Stimulated activated CD4-positive, alpha-beta T cell treated with anti-CD3 and anti-CD28 coated beads, Interleukin-4, amount 100 ng/mL, for 4 hours (primary cell): ENCODE measurements around the gene UTP14A.

Experiments used
- DNase-seq, 2 experiments: peaks; one replicate each; pipeline ENCODE4 v3.0.0-alpha.2; 2020

The UTP14A gene

DNA sequence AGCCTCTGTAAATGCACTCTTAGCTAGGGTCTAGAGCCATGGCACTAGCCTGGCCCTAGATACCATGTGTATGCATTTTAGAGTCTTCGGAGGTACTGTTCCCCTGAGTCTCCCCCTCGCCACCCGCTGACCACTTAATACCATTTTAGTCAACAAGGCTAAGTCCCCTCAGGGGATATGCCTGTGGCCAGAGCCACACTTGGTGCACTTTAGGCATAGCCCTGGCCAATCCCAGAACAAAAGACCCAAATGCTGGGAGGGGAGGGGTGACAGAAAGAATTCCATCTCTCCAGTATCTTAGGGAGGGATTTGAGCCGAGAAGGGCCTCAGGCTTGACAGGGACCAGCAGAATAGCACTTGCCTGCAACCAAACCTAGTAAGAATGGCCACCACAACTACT lies 47.9 kb downstream of the UTP14A start:
- no peak for DNase-seq

DNA sequence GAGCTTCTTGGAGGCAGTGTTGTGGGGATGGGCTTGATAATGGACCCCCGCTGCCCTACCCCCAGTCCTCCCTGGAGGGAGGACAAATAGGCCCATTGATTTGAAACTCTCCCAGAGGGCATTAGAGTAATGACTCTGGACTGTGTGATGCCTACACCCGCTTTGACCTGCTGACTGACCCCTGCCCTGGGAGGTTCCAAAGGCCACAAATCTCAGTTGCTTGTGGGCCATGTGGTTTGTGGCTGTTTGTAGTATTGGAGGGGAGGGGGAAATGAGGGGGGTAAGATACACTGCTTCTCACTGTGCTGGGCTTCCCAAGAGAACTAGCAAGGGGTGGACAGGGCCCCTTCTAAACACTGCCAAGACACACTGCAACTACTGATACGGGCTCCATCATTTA lies 48.8 kb downstream of the UTP14A start:
- no peak for DNase-seq

DNA sequence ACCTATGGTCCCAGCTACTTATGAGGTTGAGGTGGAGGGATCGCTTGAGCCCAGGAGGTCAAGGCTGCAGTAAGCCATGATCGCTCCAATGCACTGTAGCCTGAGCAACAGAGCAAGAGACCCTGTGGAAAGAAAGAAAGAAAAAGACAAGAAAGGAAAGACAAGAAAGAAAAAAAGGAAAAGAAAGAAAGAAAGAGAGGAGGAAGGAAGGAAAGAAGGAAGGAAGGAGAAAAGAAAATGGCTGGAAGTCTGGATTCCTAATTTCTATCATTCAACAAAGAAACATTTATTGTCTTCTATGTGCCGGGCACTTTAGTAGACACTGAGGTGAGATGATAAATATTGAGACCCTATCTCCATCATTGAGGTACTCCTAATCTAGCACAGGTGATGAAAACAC lies 49.7 kb downstream of the UTP14A start:
- no peak for DNase-seq

GRCh38 chrX:129956145-129956544 lies 50.2 kb downstream of the UTP14A start:
- no peak for DNase-seq

- no peak for DNase-seq
Observed at GRCh38 chrX:129956765-129957164, 50.8 kb downstream of the UTP14A start.

DNA sequence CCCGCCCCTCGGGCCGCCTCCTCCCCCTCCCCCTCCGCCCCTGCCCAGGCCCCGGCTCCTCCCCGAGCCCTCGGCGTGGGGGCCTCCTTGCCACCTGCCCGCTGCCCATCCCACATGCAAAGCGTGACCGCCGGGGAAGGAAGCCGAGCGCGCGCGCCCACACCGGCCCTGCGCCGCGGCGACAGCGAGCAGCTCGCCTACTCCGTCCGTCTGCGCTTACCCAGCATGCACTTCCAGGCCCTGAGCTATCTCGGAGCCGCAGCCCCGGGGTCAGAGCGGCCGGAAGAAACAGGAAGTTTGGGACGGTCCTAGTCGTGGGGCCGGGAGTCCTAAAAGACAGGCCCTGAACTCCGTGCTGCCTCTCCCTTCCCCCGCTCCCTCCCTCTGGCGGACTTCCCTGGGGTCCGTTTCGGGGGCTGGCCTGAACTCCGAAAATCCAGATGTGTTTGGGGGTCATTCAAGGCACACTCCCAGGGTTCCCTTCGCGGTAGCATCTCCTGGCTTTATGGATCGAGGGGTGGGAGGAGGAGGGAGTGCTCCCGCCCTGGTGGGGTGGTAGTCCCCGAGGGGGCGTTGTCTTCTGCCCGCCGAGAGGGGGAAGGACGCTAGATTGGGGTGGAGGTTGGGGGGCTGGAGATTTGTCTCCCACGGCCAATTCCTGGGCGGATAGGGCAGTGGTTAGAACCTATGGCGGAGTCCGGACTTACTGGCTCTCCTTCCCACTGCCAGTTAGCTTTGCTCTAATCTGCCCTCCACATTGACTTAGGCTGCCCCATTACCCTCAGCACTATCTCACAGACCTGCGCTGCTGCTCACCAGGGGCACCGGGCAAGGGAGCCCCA lies 51.5 kb downstream of the UTP14A start:
- peak; percentile 32 to 51 for DNase-seq

GRCh38 chrX:129958083-129958465 lies 52.1 kb downstream of the UTP14A start:
- no peak for DNase-seq

DNA sequence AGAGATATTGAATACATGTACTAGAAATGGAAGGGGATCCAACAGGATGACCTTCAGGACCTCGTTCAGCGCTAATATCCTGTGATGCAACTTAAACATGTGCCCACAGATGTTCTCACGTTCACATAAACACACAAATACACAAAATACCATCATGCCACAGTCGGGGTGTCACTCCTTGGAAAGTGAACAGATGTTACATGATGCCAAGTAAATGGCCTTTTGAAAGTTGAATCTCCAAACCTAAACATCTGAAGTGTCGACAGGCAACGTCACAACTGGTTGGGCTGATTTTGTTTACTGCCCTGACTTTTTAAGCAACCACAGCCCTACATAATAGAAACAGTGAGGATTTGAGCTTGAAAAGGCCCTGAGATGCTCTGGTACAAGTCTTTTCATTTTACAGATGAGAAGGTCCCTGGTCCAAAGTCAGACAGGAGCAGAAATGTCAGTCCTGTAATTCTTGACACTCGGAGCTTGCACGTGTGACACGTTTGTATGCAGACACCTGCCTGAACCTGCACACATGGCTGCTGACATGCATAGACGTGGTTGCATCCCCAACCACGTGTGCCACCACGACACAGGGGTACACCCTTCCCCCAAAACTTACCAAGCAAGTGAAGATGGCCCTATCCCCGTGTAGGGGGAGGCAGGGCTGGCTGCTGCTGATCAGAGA lies 53.0 kb downstream of the UTP14A start:
- DNase-seq, result no peak

- no peak for DNase-seq
Observed at GRCh38 chrX:129959493-129959832, 53.5 kb downstream of the UTP14A start.

DNA sequence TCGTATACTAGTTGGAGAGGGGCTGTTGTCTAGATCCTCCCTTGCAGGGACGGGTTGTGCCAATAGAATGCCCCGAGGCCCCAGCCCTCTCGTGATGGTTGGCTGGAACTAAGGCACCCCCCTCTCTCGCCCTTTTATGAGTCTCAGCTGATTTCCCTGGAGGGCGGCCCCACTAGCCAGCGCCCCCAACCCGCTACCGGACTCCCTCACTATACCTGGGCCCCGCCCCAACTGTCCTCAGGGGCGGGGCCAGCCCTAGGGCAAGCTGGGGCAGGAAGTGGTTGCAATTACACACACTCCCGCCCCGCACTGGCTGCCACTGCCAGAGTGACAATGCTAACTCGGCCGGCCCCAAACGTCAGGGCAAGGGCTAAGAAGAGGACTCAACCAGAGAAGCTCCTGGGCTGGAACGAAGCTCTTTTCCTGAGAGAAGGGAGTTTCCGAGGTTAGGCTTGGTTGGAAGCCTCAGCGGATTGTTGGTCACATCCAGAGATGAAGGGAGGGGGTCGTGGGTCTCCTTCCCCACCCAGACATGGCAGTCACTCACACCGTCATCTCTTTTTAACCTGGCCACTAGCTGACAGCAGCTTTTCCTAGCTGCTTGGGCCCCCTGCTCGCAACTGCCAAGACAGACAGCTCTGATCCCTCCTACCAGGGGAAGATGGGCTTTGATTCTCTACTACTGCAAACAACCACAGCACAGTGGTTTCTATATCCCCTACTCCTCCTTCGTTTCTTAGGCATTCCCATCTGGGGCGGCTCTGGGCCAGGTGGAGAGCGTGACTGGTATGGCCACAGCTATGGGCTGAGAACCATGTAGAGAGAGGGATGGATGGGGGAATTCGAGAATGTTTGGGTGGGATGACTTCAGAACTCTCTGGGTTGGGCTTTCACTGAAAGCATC lies 55.5 kb downstream of the UTP14A start:
- peak; percentile 52 to 60 for DNase-seq

DNA sequence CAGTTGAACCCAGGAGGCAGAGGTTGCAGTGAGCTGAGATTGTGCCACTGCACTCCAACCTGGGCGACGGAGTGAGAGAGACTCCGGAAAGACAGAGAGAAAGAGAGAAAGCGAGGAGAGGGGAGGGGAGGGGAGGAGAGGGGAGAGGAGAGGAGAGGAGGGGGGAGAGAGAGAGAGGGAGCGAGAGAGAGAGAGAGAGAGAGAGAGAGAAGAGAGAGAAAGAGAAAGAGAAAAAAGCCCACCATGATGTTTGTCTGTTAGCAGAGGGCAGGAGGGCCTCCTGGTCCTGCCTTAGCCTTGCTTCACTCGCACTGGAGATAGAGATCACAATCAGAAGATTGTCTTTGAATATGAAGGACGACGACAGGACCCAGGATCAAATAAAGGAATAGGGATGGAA lies 57.8 kb downstream of the UTP14A start:
- no peak for DNase-seq

DNA sequence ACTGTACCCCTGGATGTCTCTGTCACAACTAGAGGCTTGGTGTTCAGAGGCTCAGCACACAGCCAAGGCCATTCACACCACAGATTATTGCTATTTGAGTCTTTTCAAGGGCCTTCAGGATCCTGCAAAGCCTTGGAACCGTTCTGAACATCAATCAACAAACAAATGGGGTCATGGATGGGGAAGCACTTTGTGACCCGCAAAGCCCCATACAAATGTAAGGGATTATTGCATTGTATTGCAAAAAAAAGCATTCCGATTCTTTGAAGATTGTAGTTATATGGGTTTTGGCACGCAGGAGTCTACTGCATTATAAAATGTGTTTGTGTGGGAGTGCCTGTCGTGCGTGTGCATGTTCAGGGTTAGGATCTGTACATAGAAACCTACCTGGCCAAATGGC lies 59.2 kb downstream of the UTP14A start:
- DNase-seq, result no peak

- no peak for DNase-seq
Observed at GRCh38 chrX:129968968-129969367, 63.0 kb downstream of the UTP14A start.

- no peak for DNase-seq
Observed at GRCh38 chrX:129976441-129976840, 70.5 kb downstream of the UTP14A start.
